HepG2 (cell line): ENCODE data around the gene DNASE2. TPM values are rescaled to one million over a fixed set of nuclear protein-coding genes. Genes with fewer than 3 reads are reported as not detected.

Source experiments
- ATRX ChIP-seq: sonication (generic); formaldehyde crosslinking; IDR thresholded peaks from 2 replicates; pipeline ENCODE4 v1.4.0; 2020; ENCODE audit warnings: missing genetic modification reagents, borderline replicate concordance
- FOSL1 ChIP-seq: sonication (generic); formaldehyde crosslinking; IDR thresholded peaks from 2 replicates; pipeline ENCODE4 v1.9.0; 2021; ENCODE audit warnings: missing genetic modification reagents, borderline replicate concordance
- KDM5B ChIP-seq: sonication (generic); formaldehyde crosslinking; IDR thresholded peaks from 2 replicates; pipeline ENCODE4 v1.4.0; 2020; ENCODE audit warnings: missing genetic modification reagents, mild to moderate bottlenecking, borderline replicate concordance
- NFE2 ChIP-seq: sonication (generic); formaldehyde crosslinking; IDR thresholded peaks from 2 replicates; pipeline ENCODE4 v1.4.0; 2020; ENCODE audit warnings: missing genetic modification reagents
- TBX2 ChIP-seq: sonication (generic); formaldehyde crosslinking; IDR thresholded peaks from 2 replicates; pipeline ENCODE4 v1.5.0; 2020; ENCODE audit warnings: missing genetic modification reagents, mild to moderate bottlenecking, borderline replicate concordance
- YY1 ChIP-seq: IDR thresholded peaks from 2 replicates; pipeline ENCODE4 v1.6.1; 2011; ENCODE audit warnings: low read length, low read depth, moderate library complexity, mild to moderate bottlenecking; ENCODE audit not compliant: insufficient read depth, insufficient replicate concordance
- ZBTB8A ChIP-seq: sonication (generic); formaldehyde crosslinking; IDR thresholded peaks from 2 replicates; pipeline ENCODE4 v1.4.0; 2020; ENCODE audit warnings: mild to moderate bottlenecking, low read depth, missing genetic modification reagents, borderline replicate concordance
- ZNF546 ChIP-seq: sonication (generic); formaldehyde crosslinking; conservative IDR thresholded peaks from 2 replicates; pipeline ENCODE4 v1.8.1; 2023; ENCODE audit warnings: mild to moderate bottlenecking, missing genetic modification reagents
- ZNF777 ChIP-seq: sonication (generic); formaldehyde crosslinking; IDR thresholded peaks from 2 replicates; pipeline ENCODE4 v1.4.0; 2020; ENCODE audit warnings: missing genetic modification reagents
- polyA plus RNA-seq, 8 experiments: library from polyadenylated mRNA; depleted of rRNA in 3 of 8; stranded (reverse) in 7 of 8; unstranded in 1 of 8; fragments of >200 nt; fragmentation: Illumina TruSeq in 4 of 8; extraction: Trizol in 4 of 8; gene quantifications; 2 replicates each; pipeline versions ENCODE4 v1.2.1 to v1.2.3, GENCODE V29; 2011 to 2016; ENCODE audit warnings: low read depth in 4 of 8, missing spikeins in 1 of 8, mixed read lengths in 1 of 8; ENCODE audit not compliant: insufficient read depth in 1 of 8
- total RNA-seq, 5 experiments: library from RNA; depleted of rRNA; stranded (reverse); fragments of >200 nt; fragmentation: Illumina TruSeq; extraction: Trizol; gene quantifications; 2 replicates each; pipeline ENCODE4 v1.2.3, GENCODE V29; 2016; ENCODE audit warnings: low read depth in 1 of 5
- TF ChIP-seq, protein P1 (sequence below): sonication (generic); formaldehyde crosslinking; IDR thresholded peaks from 2 replicates; pipeline ENCODE4 v1.5.0; 2020; ENCODE audit warnings: mild to moderate bottlenecking, missing genetic modification reagents, borderline replicate concordance
- TF ChIP-seq, protein P2 (sequence below): IDR thresholded peaks from 2 replicates; pipeline ENCODE4 v1.6.1; 2016; ENCODE audit warnings: missing compliant biosample characterization, missing genetic modification reagents, borderline replicate concordance
- TF ChIP-seq, protein P3 (sequence below): IDR thresholded peaks from 2 replicates; pipeline ENCODE4 v1.4.0; 2020; ENCODE audit warnings: mild to moderate bottlenecking, missing genetic modification reagents
- TF ChIP-seq, protein P4 (sequence below): sonication (generic); formaldehyde crosslinking; IDR thresholded peaks from 2 replicates; pipeline ENCODE4 v1.8.1; 2023; ENCODE audit warnings: mild to moderate bottlenecking, missing genetic modification reagents

Gene DNASE2
- total and polyA plus RNA-seq, 2 of the 13 experiments (the other 11 are each of a cell fraction or from before 2014, with no cell fraction given), result 7.5 to 16.2 TPM

DNA sequence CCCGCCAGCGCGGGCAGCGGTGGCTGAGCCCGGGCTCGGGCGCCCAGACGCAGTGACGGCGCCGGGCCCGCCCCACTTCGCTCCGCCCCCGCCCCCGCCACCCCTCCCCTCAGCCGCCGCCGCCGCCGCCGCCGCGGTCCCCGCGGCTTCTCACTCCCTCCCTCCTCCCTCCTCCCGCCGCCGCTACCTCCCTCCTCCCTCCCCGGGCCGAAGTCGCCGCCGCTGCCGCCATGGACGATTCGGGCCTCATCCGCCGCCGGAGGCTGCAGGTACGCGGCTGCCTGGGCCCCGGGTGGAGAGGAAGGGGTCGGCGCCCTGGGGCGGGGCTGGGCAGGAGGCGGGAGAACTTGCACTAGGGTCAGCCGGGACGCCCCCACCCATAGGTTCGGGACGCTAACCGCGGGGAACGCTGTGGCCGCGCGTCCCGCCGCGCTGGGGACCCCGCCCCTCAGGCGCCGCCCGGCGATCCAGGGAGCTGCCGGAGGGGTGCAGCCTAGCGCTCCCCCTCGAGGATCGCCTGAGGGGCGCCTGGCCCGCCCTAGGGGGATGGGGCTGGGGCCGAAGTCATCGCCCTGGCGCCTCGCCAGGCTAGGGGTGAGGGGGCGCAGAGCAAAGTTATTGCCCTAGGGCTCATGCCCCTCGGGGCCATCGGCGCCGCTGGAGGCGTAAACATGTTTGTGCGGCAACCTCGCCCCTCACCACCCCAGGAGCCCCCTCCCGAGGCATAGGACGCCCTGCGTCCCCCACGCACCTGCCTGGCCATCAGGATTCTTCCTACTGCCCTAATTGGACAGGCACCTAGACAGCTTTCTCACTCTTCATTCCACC, 47.3 kb downstream of the DNASE2 start (continued):
- TF ChIP-seq KDM5B (CRISPR knock-in tag) (0 out of 2 replicates have a peak, but pooled peaks have one; percentile 38), ZNF546 (no peak), NFE2 (CRISPR knock-in tag) (no peak), ATRX (CRISPR knock-in tag) (no peak), TBX2 (0 out of 2 replicates have a peak, but pooled peaks have one; percentile 17), YY1 (peak; percentile 13), ZBTB8A (CRISPR knock-in tag) (no peak), ZNF777 (CRISPR knock-in tag) (peak; percentile 79), FOSL1 (CRISPR knock-in tag) (no peak)
- TF ChIP-seq, protein P1, sequence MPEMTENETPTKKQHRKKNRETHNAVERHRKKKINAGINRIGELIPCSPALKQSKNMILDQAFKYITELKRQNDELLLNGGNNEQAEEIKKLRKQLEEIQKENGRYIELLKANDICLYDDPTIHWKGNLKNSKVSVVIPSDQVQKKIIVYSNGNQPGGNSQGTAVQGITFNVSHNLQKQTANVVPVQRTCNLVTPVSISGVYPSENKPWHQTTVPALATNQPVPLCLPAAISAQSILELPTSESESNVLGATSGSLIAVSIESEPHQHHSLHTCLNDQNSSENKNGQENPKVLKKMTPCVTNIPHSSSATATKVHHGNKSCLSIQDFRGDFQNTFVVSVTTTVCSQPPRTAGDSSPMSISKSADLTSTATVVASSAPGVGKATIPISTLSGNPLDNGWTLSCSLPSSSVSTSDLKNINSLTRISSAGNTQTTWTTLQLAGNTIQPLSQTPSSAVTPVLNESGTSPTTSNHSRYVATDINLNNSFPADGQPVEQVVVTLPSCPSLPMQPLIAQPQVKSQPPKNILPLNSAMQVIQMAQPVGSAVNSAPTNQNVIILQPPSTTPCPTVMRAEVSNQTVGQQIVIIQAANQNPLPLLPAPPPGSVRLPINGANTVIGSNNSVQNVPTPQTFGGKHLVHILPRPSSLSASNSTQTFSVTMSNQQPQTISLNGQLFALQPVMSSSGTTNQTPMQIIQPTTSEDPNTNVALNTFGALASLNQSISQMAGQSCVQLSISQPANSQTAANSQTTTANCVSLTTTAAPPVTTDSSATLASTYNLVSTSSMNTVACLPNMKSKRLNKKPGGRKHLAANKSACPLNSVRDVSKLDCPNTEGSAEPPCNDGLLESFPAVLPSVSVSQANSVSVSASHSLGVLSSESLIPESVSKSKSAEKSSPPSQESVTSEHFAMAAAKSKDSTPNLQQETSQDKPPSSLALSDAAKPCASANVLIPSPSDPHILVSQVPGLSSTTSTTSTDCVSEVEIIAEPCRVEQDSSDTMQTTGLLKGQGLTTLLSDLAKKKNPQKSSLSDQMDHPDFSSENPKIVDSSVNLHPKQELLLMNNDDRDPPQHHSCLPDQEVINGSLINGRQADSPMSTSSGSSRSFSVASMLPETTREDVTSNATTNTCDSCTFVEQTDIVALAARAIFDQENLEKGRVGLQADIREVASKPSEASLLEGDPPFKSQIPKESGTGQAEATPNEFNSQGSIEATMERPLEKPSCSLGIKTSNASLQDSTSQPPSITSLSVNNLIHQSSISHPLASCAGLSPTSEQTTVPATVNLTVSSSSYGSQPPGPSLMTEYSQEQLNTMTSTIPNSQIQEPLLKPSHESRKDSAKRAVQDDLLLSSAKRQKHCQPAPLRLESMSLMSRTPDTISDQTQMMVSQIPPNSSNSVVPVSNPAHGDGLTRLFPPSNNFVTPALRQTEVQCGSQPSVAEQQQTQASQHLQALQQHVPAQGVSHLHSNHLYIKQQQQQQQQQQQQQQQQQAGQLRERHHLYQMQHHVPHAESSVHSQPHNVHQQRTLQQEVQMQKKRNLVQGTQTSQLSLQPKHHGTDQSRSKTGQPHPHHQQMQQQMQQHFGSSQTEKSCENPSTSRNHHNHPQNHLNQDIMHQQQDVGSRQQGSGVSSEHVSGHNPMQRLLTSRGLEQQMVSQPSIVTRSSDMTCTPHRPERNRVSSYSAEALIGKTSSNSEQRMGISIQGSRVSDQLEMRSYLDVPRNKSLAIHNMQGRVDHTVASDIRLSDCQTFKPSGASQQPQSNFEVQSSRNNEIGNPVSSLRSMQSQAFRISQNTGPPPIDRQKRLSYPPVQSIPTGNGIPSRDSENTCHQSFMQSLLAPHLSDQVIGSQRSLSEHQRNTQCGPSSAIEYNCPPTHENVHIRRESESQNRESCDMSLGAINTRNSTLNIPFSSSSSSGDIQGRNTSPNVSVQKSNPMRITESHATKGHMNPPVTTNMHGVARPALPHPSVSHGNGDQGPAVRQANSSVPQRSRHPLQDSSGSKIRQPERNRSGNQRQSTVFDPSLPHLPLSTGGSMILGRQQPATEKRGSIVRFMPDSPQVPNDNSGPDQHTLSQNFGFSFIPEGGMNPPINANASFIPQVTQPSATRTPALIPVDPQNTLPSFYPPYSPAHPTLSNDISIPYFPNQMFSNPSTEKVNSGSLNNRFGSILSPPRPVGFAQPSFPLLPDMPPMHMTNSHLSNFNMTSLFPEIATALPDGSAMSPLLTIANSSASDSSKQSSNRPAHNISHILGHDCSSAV, result no peak
- TF ChIP-seq, protein P2, sequence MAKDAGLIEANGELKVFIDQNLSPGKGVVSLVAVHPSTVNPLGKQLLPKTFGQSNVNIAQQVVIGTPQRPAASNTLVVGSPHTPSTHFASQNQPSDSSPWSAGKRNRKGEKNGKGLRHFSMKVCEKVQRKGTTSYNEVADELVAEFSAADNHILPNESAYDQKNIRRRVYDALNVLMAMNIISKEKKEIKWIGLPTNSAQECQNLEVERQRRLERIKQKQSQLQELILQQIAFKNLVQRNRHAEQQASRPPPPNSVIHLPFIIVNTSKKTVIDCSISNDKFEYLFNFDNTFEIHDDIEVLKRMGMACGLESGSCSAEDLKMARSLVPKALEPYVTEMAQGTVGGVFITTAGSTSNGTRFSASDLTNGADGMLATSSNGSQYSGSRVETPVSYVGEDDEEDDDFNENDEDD (CRISPR knock-in tag), result no peak
- TF ChIP-seq, protein P3, sequence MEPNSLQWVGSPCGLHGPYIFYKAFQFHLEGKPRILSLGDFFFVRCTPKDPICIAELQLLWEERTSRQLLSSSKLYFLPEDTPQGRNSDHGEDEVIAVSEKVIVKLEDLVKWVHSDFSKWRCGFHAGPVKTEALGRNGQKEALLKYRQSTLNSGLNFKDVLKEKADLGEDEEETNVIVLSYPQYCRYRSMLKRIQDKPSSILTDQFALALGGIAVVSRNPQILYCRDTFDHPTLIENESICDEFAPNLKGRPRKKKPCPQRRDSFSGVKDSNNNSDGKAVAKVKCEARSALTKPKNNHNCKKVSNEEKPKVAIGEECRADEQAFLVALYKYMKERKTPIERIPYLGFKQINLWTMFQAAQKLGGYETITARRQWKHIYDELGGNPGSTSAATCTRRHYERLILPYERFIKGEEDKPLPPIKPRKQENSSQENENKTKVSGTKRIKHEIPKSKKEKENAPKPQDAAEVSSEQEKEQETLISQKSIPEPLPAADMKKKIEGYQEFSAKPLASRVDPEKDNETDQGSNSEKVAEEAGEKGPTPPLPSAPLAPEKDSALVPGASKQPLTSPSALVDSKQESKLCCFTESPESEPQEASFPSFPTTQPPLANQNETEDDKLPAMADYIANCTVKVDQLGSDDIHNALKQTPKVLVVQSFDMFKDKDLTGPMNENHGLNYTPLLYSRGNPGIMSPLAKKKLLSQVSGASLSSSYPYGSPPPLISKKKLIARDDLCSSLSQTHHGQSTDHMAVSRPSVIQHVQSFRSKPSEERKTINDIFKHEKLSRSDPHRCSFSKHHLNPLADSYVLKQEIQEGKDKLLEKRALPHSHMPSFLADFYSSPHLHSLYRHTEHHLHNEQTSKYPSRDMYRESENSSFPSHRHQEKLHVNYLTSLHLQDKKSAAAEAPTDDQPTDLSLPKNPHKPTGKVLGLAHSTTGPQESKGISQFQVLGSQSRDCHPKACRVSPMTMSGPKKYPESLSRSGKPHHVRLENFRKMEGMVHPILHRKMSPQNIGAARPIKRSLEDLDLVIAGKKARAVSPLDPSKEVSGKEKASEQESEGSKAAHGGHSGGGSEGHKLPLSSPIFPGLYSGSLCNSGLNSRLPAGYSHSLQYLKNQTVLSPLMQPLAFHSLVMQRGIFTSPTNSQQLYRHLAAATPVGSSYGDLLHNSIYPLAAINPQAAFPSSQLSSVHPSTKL, result no peak
- TF ChIP-seq, protein P4, sequence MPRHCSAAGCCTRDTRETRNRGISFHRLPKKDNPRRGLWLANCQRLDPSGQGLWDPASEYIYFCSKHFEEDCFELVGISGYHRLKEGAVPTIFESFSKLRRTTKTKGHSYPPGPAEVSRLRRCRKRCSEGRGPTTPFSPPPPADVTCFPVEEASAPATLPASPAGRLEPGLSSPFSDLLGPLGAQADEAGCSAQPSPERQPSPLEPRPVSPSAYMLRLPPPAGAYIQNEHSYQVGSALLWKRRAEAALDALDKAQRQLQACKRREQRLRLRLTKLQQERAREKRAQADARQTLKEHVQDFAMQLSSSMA (CRISPR knock-in tag), result no peak
